ENCODE measurements around the gene TMEM40.
"Not testable (repeated sequence)": the region's sequence is repeated elsewhere in the genome, so short reads cannot be mapped to it uniquely, and the experiment has no call there.

TMEM40 gene

GRCh38 chr3:12751571-12751970 is 7.5 kb downstream of the TMEM40 start:
- no peak for DNase-seq (ENCODE audit: low spot score)

DNA sequence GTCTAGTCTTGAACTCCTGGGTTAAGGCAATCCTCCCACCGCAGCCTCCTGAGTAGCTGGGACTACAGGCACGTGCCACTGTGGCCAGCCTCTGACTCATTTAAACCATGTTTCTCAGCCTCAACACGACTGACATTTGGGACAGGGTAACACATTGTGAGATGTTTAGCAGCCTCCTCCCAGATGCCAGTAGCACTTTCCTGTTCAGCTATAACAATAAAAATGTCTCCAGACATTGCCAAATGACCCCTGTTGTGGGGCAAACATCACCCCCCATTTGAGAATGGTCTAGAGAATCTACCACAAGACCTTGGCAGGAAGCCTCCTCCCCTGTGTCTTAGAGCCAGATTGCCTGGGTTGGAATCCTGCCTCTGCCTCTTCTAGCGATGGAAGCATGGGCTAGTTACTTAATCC is 8.4 kb downstream of the TMEM40 start:
- peak; percentile 5 for DNase-seq (ENCODE audit: low spot score)

- DNase-seq (ENCODE audit: low spot score): no peak
Observed at GRCh38 chr3:12750223-12750622, 8.8 kb downstream of the TMEM40 start.

- DNase-seq (ENCODE audit: low spot score): no peak
Observed at GRCh38 chr3:12748477-12748876, 10.6 kb downstream of the TMEM40 start.

DNA sequence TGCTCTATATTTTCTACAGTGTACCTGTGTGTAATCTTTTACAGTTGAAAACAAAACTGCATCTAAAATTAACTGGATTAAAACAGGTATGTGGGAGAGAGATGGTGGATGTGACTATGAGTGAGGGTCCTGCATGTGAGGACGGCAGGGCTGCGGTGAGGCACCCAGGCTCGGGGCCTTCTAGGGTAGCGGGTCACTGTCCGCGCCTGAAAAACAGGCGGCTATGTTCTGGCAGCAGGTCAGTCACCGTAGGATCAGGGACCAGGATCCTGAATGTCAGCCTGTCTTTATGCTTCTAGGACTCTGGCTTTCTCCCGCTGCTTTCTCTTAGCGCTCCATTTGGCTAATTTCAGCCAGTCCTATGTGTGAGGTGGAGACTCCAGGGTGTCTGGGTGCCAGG is 12.6 kb downstream of the TMEM40 start:
- DNase-seq (ENCODE audit: low spot score): no peak

GRCh38 chr3:12744326-12744725 is 14.7 kb downstream of the TMEM40 start:
- DNase-seq (ENCODE audit: low spot score): no peak

- no peak for DNase-seq (ENCODE audit: low spot score)
Observed at GRCh38 chr3:12743583-12743982, 15.5 kb downstream of the TMEM40 start.

DNA sequence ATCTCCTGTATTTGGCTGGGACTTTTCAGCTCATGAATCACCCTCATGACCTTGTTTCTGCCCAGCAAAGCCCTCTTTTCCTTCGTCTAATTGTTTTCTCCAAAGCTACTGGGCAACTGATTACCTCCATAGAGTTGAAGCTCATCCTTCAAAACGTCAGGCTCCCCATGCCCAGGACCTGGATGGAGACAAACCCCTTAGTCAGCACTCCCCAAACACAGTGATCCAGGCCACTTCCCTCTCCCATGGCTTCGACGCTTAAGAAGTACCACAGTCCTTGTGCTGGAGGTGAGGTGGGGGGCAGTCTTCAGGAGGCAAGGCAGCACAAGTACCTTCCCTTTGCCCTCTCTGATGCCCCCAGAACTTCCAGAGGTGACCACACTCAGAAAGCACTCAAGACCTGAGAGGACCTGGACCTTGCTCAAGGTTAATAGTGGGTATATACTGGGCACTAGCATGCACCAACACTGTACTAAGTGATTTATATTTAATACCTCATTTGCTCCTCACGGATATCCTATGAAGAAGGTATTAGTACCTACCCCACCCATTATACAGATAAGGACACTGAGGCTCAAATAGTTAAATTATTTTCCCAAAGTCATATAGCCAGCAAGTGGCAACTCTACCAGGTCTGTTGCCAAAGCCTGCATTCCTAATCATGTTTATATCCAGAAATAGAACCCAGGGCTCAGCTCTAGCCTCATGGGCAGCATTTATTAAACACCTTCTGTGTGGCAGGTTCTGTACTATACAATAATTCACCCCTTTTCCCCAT is 16.5 kb downstream of the TMEM40 start:
- no peak for DNase-seq (ENCODE audit: low spot score)

DNA sequence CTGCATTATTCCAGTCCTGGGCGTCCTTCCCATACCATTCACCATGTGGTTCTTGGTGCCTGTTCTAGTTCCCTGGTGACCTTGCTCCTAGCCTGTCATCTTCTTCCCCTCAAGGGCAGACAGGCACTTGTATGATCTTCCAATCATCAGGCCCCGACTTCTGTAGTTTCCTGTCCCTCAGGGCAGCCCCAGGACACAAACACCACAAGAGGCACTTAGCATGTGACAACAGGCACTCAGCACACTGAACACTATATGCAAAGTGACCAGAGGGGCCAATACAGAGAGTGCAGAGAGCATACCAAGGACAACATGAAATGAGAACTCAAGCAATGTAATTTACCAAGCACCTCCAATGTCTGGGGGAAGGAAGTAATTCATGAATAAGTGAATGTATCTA is 17.9 kb downstream of the TMEM40 start:
- no peak for DNase-seq (ENCODE audit: low spot score)

DNA sequence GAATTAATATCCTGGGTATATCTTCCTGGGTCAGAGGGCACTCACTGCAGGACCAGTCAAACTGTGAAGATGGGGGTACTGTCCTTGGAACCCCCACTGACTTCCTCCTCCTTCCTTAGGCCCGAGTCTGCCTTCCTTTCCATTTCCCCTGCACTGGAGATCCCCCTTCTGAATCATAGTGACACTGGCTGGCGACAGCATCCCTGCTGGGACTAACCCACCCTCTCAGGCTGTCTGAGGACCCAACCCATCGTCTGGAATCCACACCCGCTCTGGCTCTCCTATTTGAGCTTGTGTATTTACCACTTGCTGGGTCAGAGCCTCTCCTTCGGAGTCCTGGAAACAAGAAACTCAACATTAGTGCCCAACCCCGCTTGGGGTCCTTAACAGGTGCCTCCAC is 21.2 kb downstream of the TMEM40 start:
- no peak for DNase-seq (ENCODE audit: low spot score)

- DNase-seq (ENCODE audit: low spot score): no peak
Observed at GRCh38 chr3:12737319-12737718, 21.7 kb downstream of the TMEM40 start.

DNA sequence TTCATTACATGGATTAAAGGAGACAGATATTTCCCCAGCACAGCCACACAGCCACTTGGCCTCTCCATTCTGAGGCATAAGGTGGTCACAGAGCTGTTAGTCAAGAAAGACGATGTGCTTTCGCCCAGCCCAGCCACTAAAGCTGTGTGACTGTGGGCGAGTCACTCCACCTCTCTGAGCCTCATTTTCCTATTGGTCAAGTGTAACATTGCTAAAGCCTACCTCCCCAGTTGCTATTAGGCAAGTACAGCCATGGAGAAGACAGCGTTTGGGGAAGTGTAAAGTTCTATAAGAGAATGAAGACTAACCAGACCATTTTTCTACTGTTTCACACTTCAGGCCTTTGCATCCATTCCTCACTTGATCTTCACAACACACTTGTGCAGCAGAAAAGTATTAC is 24.1 kb downstream of the TMEM40 start:
- DNase-seq (ENCODE audit: low spot score): no peak

- DNase-seq (ENCODE audit: low spot score): no peak
Observed at GRCh38 chr3:12733566-12733965, 25.5 kb downstream of the TMEM40 start.

GRCh38 chr3:12730506-12731242 is 28.4 kb downstream of the TMEM40 start:
- no peak for DNase-seq (ENCODE audit: low spot score)

DNA sequence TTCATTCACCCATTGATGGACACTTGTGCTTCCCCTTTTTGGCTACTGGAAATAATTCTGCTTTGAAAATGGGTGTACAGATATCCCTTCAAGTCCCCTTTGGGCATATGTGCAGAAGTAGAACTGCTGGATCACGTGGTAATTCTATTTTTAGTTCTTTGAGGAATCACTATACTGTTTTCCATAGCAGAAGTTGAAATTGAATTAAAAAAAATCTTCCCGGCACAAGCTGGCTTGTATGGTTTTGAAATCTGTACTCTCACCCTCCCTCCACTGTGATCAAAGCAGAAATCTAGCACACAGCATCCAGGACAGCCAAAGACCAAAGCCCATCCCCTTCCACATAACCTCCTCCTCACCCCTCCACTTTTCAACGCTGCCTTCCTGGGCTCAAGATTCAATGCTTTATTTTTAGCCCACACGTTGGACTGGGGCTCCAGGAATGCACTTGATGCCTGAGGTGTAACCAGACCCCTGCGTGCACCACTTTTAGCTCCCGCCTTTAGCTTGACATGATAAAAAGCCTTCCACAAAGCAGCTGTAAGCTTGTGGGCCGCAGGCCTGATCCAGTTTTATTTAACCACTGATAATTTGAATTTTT is 29.9 kb downstream of the TMEM40 start:
- DNase-seq (ENCODE audit: low spot score): no peak

GRCh38 chr3:12727937-12728336 is 31.1 kb downstream of the TMEM40 start:
- no peak for DNase-seq (ENCODE audit: low spot score)

- no peak for DNase-seq (ENCODE audit: low spot score)
Observed at GRCh38 chr3:12727481-12727880, 31.6 kb downstream of the TMEM40 start.

DNA sequence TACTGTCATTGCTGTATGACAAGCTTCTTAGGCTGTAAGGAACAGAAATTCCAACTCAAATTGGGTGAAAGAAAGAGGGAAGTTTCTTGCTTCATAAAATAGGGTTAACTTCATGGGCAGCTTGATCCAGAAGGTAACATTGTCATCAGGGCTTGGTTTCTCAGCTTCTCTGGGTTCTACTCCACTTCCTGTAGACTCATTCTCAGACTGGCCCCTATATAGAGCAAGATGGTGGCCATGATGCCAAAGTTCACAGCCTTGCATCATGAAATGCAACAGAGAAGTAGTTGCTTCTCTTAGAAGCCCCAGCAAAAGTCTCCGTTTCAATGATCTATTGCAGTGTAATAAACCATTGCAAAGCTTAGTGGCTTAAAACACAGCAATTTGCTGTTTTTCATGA is 33.6 kb downstream of the TMEM40 start:
- no peak for DNase-seq (ENCODE audit: low spot score)

- no peak for DNase-seq (ENCODE audit: low spot score)
Observed at GRCh38 chr3:12724794-12725193, 34.3 kb downstream of the TMEM40 start.

GRCh38 chr3:12723362-12723761 is 35.7 kb downstream of the TMEM40 start:
- DNase-seq (ENCODE audit: low spot score): not testable (repeated sequence)

DNA sequence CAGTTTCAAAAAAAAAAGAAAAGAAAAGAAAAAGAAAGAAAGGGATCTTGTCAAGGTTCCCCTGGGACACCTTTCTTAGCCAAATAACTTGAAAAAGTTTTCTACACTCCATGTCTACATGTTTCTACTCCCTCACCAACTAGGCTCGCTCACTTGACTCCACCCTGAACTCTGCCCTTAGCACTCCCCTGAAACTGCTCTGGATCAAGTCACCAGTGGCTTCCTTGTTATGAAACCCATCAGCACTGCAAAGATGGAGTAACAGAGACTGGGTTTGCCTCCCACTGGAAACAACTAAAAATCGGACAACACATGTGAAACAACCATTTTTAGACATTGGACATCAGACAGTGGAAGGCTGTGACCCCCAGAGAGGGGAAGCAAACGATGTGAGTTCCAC is 36.8 kb downstream of the TMEM40 start:
- no peak for DNase-seq (ENCODE audit: low spot score)

- DNase-seq (ENCODE audit: low spot score): peak; percentile 85
Observed at GRCh38 chr3:12719984-12720898, 38.8 kb downstream of the TMEM40 start.

All from CD4-positive, alpha-beta T cell treated with Interleukin-15 for 4 hours (primary cell).